NOMO-1 (cell line): ENCODE data around the gene TGM5.
"Not testable (repeated sequence)": the region's sequence is repeated elsewhere in the genome, so short reads cannot be mapped to it uniquely, and the experiment has no call there.

Experiments
- DNase-seq, 2 experiments: peaks; one replicate each; lab custom pipeline; 2025; ENCODE audit not compliant: unreplicated experiment in 2 of 2; lab: John Stamatoyannopoulos, UW

TGM5 gene

GRCh38 chr15:43276563-43277200 is 10.0 kb upstream of the TGM5 start:
- no peak for DNase-seq

DNA sequence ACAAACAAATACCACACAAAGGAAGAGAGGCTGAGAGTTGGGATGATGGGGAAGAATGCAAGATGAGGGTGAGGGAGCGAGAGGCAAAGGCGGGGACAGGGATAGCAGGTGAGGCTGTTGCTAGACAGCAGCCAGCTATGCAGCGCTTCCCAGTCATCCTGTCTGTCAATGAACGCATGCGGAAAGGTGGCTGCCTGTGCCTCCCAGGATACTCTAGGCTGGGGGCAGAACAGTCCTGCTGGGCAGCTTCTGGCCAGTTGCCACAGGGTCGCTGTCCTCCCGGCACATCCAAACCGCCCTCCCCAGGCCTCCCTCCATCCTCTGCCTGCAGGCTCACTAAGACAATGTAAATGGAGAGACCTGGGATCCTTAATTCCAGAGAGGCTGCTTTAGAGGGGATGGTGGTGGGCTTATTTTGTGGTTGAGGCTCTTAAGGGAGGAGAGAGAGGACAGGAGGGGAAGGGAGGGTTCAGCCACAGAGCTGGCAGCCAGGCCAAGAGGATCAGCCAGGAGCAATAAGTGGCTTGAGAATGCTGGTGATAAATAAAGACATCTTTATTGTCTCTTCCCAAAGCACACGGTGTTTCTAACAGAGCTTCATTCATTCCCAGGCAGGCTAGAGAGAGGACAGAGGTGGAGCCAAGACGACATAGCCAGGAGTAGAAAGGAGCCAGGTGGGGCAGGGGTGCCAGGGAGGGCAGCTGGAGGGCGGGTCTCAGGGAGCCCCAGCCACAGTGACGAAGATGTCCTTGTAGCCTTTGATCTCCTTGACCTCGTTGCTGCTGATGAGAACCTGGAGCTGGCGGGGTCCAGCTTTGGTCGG is 9.2 kb upstream of the TGM5 start:
- DNase-seq = no peak

DNA sequence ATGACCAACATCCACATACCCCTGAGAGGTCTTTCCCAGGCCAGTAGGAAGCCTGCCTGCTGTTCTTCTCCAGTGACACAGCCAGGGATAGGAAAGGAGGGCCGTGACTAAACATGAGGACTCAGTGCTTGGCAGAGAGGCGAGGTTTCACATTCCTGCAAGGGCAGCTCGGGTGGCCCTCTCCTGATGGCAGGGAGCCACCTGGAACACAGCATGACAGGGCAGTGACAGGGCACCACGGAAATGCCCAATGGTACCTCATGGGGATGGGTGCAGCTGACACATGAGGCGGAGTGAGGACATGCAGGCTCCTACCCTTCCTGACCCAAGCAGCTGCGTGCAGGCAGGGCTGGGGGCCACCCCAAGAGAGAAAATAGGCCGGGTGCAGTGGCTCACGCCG is 7.4 kb upstream of the TGM5 start:
- no peak for DNase-seq

GRCh38 chr15:43273243-43273642 is 6.5 kb upstream of the TGM5 start:
- no peak for DNase-seq

- DNase-seq = not testable (repeated sequence)
Measured at GRCh38 chr15:43271908-43272307, 5.2 kb upstream of the TGM5 start.

- peak; percentile 83 to 84 for DNase-seq
Measured at GRCh38 chr15:43270676-43271306, 4.1 kb upstream of the TGM5 start.

DNA sequence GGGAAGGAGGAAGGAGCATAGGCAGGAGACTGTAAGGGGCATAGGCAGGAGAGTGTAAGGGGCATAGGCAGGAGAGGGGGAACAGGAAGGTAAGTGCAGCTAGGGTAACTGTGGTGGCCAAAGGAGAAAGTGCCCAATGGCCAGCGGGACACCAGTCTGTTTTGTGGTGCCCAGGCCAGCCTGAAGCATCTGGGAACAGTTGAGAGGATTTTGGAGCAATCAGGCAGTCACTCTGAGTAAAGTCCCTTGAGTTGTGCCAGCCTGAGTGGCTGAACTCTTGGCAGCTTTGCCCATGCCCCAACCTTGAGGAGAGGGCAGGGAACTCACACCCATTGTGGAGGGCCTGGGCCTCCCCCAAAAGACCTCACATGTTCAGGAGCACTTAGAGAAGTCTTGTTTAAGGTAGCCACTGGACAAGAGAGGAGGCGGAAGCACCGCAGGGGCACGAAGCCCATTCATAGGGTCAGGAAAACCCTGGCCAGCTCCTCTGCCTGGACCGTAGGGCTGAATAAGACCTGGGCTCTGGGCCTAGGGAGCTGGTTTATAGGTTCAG is 3.5 kb upstream of the TGM5 start:
- DNase-seq = no peak

DNA sequence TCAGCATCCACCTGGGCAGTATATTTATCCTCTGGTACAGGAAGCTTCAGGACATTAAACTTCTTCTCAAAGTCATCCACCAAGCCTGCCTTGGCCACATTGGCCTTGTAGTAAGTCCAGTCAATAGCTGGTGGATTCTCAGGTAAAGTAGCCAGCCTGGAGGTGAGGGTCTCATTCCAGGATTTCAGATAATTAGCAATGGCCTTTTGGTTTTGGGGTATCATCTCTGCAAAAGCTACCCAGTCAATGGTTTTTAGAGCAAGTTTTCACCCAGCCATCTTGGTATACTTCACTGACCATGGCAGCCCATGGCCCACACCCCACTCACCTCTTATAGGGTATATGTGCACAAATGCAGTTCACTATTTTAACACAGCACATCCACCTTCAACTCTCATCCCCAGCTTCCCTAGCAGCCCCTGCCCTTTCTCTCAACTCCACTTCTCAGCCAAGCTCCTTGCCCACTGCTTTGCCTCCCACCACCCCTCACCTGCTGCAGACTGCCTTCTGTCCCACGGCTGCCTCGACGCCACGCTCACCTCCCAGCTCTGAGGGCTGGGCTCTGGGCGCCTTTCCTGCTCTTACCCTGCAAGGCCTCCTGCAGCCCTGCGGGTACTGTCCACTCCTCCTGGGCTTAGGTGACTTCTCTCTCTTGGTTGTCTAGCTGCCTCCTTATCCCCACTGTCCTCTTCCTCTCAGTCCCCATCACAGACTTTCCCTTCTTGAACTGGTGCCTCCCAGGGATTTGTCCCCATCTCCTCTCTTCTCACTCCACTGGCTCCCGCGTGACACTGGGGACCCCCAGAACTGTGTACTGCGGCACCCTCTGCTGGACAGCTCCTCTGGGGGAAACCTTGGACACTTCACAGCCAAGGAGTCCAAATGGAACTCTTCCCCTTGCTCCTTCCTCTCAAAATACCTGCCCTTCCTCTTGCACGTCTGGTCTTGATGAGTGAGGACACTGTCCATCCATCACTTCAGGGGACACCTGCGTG is 1.7 kb upstream of the TGM5 start:
- peak; percentile 12 to 47 for DNase-seq

DNA sequence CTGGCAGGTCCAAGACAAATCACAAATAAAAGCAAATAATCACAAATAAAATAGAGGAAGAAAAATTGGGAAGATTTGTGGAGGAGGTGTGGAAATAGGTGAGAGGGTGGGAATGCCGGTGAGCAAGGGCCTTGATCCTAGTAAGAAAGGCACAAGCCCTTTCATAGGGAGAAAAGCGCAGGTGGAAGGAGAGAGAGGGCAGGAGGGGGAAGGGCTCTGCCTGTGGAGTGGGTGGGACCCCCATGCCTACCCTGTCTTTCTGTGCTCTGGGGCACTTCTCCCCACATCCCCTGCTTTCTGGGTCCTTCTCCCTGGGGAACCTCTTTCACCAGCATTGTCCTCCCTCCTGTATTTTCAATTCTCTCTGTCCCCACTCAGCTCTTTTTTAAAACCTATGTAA is 711 bp upstream of the TGM5 start:
- DNase-seq = no peak

- DNase-seq = no peak
Measured at GRCh38 chr15:43266386-43266785, 342 bp downstream of the TGM5 start.

- DNase-seq = no peak
Measured at GRCh38 chr15:43260011-43260615, 6.6 kb downstream of the TGM5 start.

GRCh38 chr15:43258781-43259180 is 7.9 kb downstream of the TGM5 start:
- no peak for DNase-seq

DNA sequence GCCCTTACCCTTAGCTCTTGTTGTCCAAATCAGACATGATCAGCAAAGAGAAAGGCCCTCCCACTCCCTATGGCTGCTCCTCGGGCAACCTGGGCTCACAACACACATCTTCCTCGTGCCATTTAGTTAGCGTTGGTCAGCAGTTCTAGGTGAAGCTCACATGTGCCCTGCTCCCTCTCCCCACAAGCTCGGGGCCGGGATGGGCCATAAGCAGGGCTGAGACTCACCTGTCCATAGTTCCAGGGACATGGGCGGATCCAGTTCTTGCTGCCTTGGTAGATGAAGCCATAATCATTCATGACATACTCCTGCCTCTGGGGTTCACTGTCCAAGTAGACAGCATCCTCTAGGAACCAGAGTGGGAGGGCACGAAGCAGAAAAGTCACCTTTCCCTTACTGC is 10.4 kb downstream of the TGM5 start:
- no peak for DNase-seq

DNA sequence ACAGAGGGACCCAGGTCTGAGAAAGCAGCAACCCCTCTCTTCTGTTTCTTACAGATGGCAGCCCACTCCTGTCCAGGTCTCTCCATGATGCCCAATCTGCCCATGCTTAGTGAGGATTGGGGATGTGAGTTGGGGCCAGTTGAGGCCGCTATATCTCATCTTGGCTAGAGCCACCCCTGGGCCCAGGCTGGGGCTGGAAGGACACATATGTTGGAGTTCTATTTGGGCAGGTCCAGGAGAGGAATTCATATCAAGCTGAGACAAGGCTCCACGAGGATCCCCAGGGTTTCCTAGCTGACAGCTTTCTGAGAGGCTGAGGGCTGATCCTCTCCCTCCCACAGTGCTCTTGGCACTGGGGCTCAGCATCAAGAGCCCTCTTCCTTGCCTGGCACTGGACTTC is 11.4 kb downstream of the TGM5 start:
- DNase-seq = no peak

GRCh38 chr15:43253431-43254403 is 13.0 kb downstream of the TGM5 start:
- DNase-seq = no peak

DNA sequence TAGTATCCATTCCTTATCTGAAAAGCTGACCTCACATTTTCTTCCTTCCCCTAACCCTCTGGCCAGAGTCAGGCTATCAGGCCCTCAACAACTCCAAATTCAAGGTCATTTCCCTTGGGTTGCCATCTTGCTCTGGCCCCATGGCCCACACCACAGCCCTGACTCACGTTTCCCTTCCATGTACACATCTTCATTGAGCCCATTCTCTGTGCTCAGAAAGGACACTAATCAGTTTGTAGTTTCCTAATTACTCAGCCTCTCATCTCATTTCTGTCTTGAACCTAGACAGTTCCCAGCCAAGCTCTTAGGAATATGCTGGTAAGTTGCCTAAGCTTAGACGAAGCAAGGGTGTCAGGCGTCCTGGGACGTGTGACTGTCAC is 14.9 kb downstream of the TGM5 start:
- DNase-seq = no peak

GRCh38 chr15:43251185-43251870 is 15.4 kb downstream of the TGM5 start:
- no peak for DNase-seq

- peak in 1 of 2 experiments; percentile 14 for DNase-seq
Measured at GRCh38 chr15:43250785-43251184, 15.9 kb downstream of the TGM5 start.
